Erythroblast (primary cell): Measurements from ENCODE around the gene FLRT1.

ENCODE experiments used
- DNase-seq, 2 experiments: peaks; one replicate each; lab custom pipeline; 2025; lab: John Stamatoyannopoulos, UW
- GATA1 ChIP-seq: IDR thresholded peaks from 2 replicates; pipeline ENCODE4 v1.6.1; 2011; ENCODE audit warnings: low read depth, mild to moderate bottlenecking, control low read depth, low read length, moderate library complexity
- POLR2A ChIP-seq: IDR thresholded peaks from 2 replicates; pipeline ENCODE4 v1.6.1; 2011; ENCODE audit warnings: mild to moderate bottlenecking, low read length

FLRT1 gene

GRCh38 chr11:64053699-64054098 lies 18.0 kb downstream of the FLRT1 start:
- DNase-seq = no peak
- TF ChIP-seq POLR2A (no peak), GATA1 (no peak)

GRCh38 chr11:64055077-64055476 lies 19.3 kb downstream of the FLRT1 start:
- TF ChIP-seq POLR2A (no peak), GATA1 (no peak)
- no peak for DNase-seq

GRCh38 chr11:64056213-64056785 lies 20.6 kb downstream of the FLRT1 start:
- no peak for DNase-seq
- TF ChIP-seq GATA1 (no peak), POLR2A (no peak)

GRCh38 chr11:64056861-64057260 lies 21.1 kb downstream of the FLRT1 start:
- TF ChIP-seq POLR2A = no peak
- no peak for TF ChIP-seq GATA1
- no peak for DNase-seq

GRCh38 chr11:64057890-64058289 lies 22.2 kb downstream of the FLRT1 start:
- TF ChIP-seq POLR2A (no peak), GATA1 (no peak)

GRCh38 chr11:64058494-64058893 lies 22.8 kb downstream of the FLRT1 start:
- TF ChIP-seq GATA1 (no peak), POLR2A (no peak)
- DNase-seq = no peak

More at GRCh38 chr11:64057890-64058289, 22.2 kb downstream of the FLRT1 start:
- no peak for DNase-seq

GRCh38 chr11:64059339-64060140 lies 23.8 kb downstream of the FLRT1 start:
- DNase-seq = no peak
- TF ChIP-seq GATA1 = no peak
- TF ChIP-seq POLR2A = no peak

GRCh38 chr11:64060263-64060860 lies 24.6 kb downstream of the FLRT1 start:
- no peak for TF ChIP-seq GATA1
- TF ChIP-seq POLR2A = no peak
- DNase-seq = no peak

- peak; percentile 32 for DNase-seq
- TF ChIP-seq GATA1 = no peak
- TF ChIP-seq POLR2A = no peak
These were observed 25.2 kb downstream of the FLRT1 start for GRCh38 chr11:64060861-64061444.

GRCh38 chr11:64062185-64063039 lies 26.7 kb downstream of the FLRT1 start:
- DNase-seq = no peak
- TF ChIP-seq POLR2A = no peak
- TF ChIP-seq GATA1 = no peak

- TF ChIP-seq GATA1 (no peak), POLR2A (no peak)
- no peak for DNase-seq
These were observed 28.0 kb downstream of the FLRT1 start for GRCh38 chr11:64063777-64064176.

GRCh38 chr11:64064374-64065140 lies 28.8 kb downstream of the FLRT1 start:
- DNase-seq = no peak
- TF ChIP-seq POLR2A = no peak
- TF ChIP-seq GATA1 = no peak
